ENCODE measurements around the gene AP5S1.
"Not testable (repeated sequence)": the region's sequence is repeated elsewhere in the genome, so short reads cannot be mapped to it uniquely, and the experiment has no call there.

Gene AP5S1

GRCh38 chr20:3794168-3794567, 26.2 kb upstream of the AP5S1 start:
- DNase-seq (ENCODE audit: low spot score), result not testable (repeated sequence)

DNA sequence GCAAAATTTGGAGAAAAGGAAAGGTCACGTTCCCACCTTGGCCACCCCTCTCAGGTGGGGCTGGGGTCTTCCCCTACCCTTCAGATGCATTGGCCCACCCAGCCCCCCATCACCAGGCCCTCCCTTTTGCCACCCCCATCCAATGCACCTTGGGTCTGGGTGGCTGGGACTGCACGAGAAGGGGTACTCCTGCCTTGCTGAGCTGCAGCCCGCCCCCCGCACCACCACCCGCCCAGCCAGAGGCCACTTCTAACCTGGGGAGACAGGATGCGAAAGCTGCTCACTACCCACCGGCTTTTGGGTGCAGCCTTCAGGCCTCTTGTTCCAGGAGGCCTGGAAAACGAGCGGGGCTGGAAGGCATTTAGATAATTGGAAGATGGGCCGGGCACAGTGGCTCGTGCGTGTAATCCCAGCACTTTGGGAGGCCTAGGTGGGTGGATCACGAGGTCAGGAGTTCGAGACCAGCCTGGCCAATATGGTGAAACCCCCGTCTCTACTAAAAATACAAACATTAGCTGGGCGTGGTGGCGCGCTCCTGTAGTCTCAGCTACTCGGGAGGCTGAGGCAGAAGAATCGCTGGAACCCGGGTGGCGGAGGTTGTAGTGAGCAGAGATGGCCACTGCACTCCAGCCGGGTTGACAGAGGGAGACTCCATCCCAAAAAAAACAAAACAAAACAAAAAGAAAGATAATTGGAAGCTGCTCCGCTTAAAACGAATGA, 25.5 kb upstream of the AP5S1 start:
- no peak for DNase-seq (ENCODE audit: low spot score)

DNA sequence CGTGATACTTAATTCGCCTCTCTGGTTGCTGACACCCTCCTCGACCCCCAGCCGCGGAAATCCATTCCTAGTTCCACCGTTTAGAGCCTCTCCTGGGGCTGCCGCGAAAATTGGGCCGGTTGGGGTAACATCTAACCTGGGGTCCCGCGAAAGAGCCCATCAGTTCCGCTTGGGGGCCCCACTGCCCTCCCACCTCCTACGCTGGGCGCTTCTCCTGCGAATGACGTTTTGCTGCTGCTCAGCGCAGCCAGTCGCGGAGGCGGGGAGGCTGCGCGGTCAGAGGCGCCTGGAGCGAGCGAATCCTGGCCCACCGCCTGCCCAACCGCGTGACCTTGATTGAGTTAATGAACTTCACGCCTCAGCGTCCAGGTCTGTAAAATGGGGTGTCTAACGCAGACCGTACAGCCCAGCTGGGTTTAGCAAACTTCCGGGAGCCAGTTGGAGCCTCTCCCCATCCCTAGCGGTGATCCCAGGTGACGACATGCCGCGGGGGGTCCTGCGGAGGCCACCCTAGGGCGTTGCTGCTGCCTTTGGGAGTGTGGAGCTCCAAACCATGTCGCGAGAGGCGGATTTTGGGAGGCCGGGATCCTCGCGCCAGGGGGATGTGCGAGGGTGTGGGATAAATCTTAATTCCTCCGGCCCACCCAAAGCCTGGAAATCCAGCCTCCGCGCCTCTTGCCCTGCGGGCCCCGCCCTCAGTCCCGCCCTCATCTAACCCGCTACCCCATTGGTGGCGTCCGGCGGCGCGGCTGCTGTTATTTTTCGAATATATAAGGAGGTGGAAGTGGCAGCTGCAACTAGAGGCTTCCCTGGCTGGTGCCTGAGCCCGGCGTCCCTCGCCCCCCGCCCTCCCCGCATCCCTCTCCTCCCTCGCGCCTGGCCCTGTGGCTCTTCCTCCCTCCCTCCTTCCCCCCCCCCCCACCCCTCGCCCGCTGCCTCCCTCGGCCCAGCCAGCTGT, 24.6 kb upstream of the AP5S1 start, which contains the start of gene CDC25B:
Gene CDC25B (plus strand): TSS at position 800 of the 958 bp plus-strand sequence. CDS start 222 bp downstream, outside the sequence.
- peak; percentile 99 for DNase-seq (ENCODE audit: low spot score)

GRCh38 chr20:3796477-3797225, 23.7 kb upstream of the AP5S1 start:
- DNase-seq (ENCODE audit: low spot score), result peak; percentile 66

GRCh38 chr20:3797226-3797545, 23.2 kb upstream of the AP5S1 start:
- DNase-seq (ENCODE audit: low spot score), result no peak

GRCh38 chr20:3797592-3798372, 22.6 kb upstream of the AP5S1 start:
- peak; percentile 59 for DNase-seq (ENCODE audit: low spot score)

GRCh38 chr20:3798373-3798768, 22.0 kb upstream of the AP5S1 start:
- DNase-seq (ENCODE audit: low spot score), result no peak

DNA sequence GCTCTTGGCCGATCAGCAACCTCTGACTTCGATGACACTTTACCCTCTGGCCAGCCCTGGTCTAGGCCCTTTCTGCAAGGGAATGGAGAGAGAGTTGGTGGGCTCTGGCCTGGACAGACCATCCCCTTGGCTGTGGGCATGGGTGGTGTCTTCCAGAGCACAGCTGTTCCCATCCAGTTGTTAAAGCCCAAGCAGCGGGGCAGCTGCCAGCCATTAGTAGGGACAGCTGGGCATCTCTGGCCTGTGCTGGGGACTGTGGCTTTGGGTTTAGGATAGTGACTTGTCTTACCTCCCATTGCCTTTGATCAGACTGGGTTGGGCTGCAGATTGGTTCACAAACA, 21.5 kb upstream of the AP5S1 start:
- no peak for DNase-seq (ENCODE audit: low spot score)

GRCh38 chr20:3800256-3800877, 20.0 kb upstream of the AP5S1 start:
- no peak for DNase-seq (ENCODE audit: low spot score)

DNA sequence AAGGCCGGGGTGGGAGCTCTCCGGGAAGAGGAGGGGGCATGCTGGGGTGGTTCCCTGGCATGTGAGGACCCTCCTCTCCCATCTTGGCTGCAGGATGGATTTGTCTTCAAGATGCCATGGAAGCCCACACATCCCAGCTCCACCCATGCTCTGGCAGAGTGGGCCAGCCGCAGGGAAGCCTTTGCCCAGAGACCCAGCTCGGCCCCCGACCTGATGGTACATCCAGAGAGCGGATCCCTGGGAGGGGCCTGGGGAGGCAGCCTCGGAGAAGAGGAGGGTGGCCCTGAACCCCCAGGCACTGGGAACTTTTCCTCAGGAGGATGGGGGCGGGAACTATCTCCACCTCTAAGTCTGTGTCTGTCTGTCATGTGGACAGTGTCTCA, 19.5 kb upstream of the AP5S1 start:
- DNase-seq (ENCODE audit: low spot score), result no peak

DNA sequence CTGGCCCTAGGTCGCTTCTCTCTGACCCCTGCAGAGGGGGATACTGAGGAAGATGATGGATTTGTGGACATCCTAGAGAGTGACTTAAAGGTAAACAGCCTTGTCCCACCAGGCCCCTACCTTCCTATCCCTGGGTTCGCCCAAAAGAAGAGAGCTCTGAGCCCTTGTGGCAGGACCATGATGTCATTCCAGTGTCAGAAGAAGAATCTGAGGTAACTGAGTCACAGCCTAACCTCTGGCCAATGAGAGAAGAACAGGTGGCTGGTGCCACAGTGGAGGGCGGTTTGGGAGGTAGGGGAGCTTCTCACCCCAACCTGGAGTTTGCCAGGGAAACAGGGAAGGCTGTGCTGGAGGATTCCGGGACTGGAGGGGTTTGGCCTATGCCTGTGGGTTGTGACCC, 19.0 kb upstream of the AP5S1 start:
- DNase-seq (ENCODE audit: low spot score), result no peak

DNA sequence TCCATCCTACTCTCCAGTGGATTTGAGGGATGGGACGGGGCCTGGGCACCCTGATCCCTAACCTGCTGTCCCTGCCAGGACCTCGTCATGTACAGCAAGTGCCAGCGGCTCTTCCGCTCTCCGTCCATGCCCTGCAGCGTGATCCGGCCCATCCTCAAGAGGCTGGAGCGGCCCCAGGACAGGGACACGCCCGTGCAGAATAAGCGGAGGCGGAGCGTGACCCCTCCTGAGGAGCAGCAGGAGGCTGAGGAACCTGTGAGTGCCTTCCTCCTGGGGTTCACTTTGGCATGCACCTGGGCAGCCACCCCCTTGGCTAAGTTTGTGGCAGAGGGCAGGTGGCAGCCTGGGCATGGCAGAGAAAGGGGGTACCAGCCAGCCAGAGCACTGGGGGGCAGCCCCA, 18.5 kb upstream of the AP5S1 start:
- no peak for DNase-seq (ENCODE audit: low spot score)

GRCh38 chr20:3802524-3803239, 17.7 kb upstream of the AP5S1 start:
- DNase-seq (ENCODE audit: low spot score), result no peak

DNA sequence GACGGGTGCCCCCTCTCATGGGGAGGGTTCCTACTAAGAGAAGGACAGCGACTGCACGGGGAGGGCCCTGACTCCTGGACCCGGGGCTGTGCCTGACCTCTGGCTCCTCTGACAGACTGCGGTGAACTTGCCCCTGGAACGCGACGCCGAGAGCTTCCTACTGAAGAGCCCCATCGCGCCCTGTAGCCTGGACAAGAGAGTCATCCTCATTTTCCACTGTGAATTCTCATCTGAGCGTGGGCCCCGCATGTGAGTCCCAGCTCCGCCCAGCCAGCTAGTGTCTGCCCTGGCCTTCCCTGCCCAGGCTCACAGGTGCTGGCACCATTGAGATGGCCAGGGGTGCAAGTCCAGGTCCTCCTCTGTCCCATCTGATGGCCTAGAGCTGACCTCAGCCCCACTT, 17.1 kb upstream of the AP5S1 start:
- DNase-seq (ENCODE audit: low spot score), result no peak

GRCh38 chr20:3803854-3804253, 16.5 kb upstream of the AP5S1 start:
- no peak for DNase-seq (ENCODE audit: low spot score)

- no peak for DNase-seq (ENCODE audit: low spot score)
Measured at GRCh38 chr20:3804254-3804751, 16.0 kb upstream of the AP5S1 start.

DNA sequence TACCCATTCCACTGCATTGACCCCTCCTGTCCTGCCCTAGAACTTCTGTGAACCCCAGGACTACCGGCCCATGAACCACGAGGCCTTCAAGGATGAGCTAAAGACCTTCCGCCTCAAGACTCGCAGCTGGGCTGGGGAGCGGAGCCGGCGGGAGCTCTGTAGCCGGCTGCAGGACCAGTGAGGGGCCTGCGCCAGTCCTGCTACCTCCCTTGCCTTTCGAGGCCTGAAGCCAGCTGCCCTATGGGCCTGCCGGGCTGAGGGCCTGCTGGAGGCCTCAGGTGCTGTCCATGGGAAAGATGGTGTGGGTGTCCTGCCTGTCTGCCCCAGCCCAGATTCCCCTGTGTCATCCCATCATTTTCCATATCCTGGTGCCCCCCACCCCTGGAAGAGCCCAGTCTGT, 15.6 kb upstream of the AP5S1 start:
- DNase-seq (ENCODE audit: low spot score), result no peak

GRCh38 chr20:3808544-3808943, 11.8 kb upstream of the AP5S1 start:
- DNase-seq (ENCODE audit: low spot score), result no peak

DNA sequence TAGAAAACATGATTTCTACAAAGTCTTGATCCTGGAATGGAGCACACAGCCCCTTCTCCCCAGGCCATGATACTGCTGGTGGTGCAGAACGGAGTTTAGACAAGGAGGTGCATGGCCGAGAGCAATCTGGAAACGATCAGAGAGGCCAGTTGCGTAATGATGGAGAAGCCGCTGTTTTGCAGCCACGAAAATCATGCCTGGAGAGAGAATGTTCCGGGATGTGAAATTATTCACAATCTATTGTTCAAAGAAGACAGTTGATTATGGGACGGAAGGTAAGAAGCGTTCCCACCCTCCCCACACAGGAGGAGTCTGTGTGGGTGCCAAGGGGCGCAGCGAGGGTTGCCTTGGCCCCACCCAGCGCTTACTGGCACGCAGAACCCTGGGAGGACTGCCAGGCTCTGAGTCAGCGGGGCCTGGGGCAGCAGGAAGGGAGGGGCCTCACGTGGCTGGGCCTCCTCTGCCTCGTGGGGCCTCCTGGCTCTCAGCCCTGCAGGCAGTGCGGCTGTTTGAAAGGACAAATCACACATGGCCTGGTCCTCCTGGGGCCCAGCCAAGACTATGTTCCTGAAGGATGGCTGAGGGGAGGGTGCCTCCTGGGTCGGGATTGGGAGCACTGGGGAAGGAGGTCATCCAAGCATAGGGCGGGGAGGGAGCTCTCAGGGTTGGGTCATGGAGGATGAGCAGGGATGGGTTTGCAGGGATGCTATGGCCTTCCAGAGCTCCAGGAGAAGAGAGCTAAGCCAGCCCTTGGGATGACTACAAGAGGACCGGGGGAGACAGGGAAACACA, 8.7 kb upstream of the AP5S1 start:
- peak; percentile 84 for DNase-seq (ENCODE audit: low spot score)

DNA sequence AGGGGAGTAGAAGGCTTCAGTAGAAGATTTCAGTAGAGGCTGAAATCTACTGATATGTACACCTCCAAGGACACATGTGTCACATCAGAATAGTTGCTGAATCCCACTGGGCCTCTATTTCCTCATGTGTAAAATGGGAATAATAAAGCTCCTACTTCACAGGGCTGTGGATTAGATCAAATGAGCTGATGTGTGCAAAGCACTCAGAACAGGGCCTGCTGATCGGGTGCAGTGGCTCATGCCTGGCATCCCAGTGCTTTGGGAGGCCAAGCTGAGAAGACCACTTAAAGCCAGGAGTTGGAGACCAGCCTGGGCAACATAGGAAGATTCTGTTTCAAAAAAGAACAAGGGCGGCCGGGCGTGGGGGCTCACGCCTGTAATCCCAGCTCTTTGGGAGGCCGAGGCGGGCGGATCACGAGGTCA, 8.1 kb upstream of the AP5S1 start:
- no peak for DNase-seq (ENCODE audit: low spot score)
